IPS DF 6.9 (cell line): ENCODE measurements around the gene ATAD3C.
"Not testable (repeated sequence)": the region's sequence is repeated elsewhere in the genome, so short reads cannot be mapped to it uniquely, and the experiment has no call there.

ENCODE experiments used
- DNase-seq: peaks from one replicate; pipeline ENCODE4 v3.0.0-alpha.2; 2013; ENCODE audit warnings: low read depth, low spot score
- H3K27ac ChIP-seq: one replicate; pipeline ENCODE4 v1.5.1; 2013; ENCODE audit warnings: low read length, control low read depth
- H3K27me3 ChIP-seq: 2 replicates; pipeline ENCODE4 v1.6.1; 2013; ENCODE audit warnings: mild to moderate bottlenecking, low read length; ENCODE audit not compliant: control insufficient read depth, insufficient read depth
- H3K36me3 ChIP-seq: 2 replicates; pipeline ENCODE4 v1.6.1; 2013; ENCODE audit warnings: low read length; ENCODE audit not compliant: control insufficient read depth, insufficient read depth
- H3K4me1 ChIP-seq: 2 replicates; pipeline ENCODE4 v1.6.1; 2013; ENCODE audit warnings: low read length; ENCODE audit not compliant: control insufficient read depth, insufficient read depth
- H3K4me3 ChIP-seq: 2 replicates; pipeline ENCODE4 v1.5.1; 2013; ENCODE audit warnings: mild to moderate bottlenecking, low read length
- H3K9me3 ChIP-seq: 2 replicates; pipeline ENCODE4 v1.6.1; 2013; ENCODE audit warnings: low read length, inconsistent platforms; ENCODE audit not compliant: control insufficient read depth, insufficient read depth
- WGBS: extraction: QIAGEN DNeasy Blood & Tissue Kit; methylation state at CpG from one replicate; pipeline ENCODE4 v1.1.7; 2013; ENCODE audit warnings: mixed read lengths, missing lambda C conversion rate; ENCODE audit not compliant: insufficient read length, insufficient coverage; 5-methylcytosine and 5-hydroxymethylcytosine counted together

The ATAD3C gene

GRCh38 chr1:1490633-1491230 lies 41.2 kb downstream of the ATAD3C start:
- peaks cover 29% of the 10 kb centered on the region for H3K36me3 ChIP-seq
- H3K27ac ChIP-seq: no peak overlapping the region
- no CpG with 5 or more reads among the region's 25 CpGs for WGBS
- no peaks in the 10 kb centered on the region for H3K4me1 ChIP-seq
- no peaks in the 10 kb centered on the region for H3K9me3 ChIP-seq
- no peak overlapping the region for H3K4me3 ChIP-seq
- no peaks in the 10 kb centered on the region for H3K27me3 ChIP-seq
- no peak for DNase-seq

GRCh38 chr1:1491601-1492000 lies 42.1 kb downstream of the ATAD3C start:
- no peaks in the 10 kb centered on the region for H3K9me3 ChIP-seq
- no peak for DNase-seq
- H3K36me3 ChIP-seq: peaks cover 35% of the 10 kb centered on the region
- WGBS: no CpG with 5 or more reads among the region's 10 CpGs
- H3K4me3 ChIP-seq: no peak overlapping the region
- H3K27me3 ChIP-seq: no peaks in the 10 kb centered on the region
- H3K4me1 ChIP-seq: no peaks in the 10 kb centered on the region
- no peak overlapping the region for H3K27ac ChIP-seq

- no CpG with 5 or more reads among the region's 22 CpGs for WGBS
- H3K4me1 ChIP-seq, H3K4me3 ChIP-seq, H3K27ac ChIP-seq, DNase-seq, H3K27me3 ChIP-seq, H3K9me3 ChIP-seq: not testable (repeated sequence)
- H3K36me3 ChIP-seq: peaks cover 25% of the 10 kb centered on the region
These were observed 44.8 kb downstream of the ATAD3C start for GRCh38 chr1:1494311-1494710.

GRCh38 chr1:1495461-1495975 lies 46.0 kb downstream of the ATAD3C start:
- DNase-seq, H3K9me3 ChIP-seq, H3K27ac ChIP-seq, H3K4me1 ChIP-seq, H3K27me3 ChIP-seq, H3K4me3 ChIP-seq: not testable (repeated sequence)
- WGBS: no CpG with 5 or more reads among the region's 18 CpGs
- H3K36me3 ChIP-seq: peaks cover 18% of the 10 kb centered on the region

GRCh38 chr1:1504777-1505365 lies 55.4 kb downstream of the ATAD3C start:
- not testable (repeated sequence) for H3K36me3 ChIP-seq, H3K9me3 ChIP-seq, H3K4me3 ChIP-seq, H3K27ac ChIP-seq, H3K4me1 ChIP-seq, H3K27me3 ChIP-seq, DNase-seq
- no CpG with 5 or more reads among the region's 16 CpGs for whole genome bisulfite sequencing

GRCh38 chr1:1505366-1505798 lies 55.9 kb downstream of the ATAD3C start:
- H3K9me3 ChIP-seq, H3K36me3 ChIP-seq, H3K27me3 ChIP-seq, H3K4me3 ChIP-seq, DNase-seq, H3K27ac ChIP-seq, H3K4me1 ChIP-seq: not testable (repeated sequence)
- WGBS: no CpG with 5 or more reads among the region's 22 CpGs

GRCh38 chr1:1505801-1506200 lies 56.3 kb downstream of the ATAD3C start:
- not testable (repeated sequence) for DNase-seq, H3K4me1 ChIP-seq, H3K9me3 ChIP-seq, H3K36me3 ChIP-seq, H3K4me3 ChIP-seq, H3K27ac ChIP-seq, H3K27me3 ChIP-seq
- no CpG with 5 or more reads among the region's 5 CpGs for WGBS

- no peak for DNase-seq
These were observed 57.8 kb downstream of the ATAD3C start for GRCh38 chr1:1507305-1507704.

GRCh38 chr1:1508775-1509464 lies 59.4 kb downstream of the ATAD3C start:
- DNase-seq, H3K4me1 ChIP-seq, H3K36me3 ChIP-seq, H3K27ac ChIP-seq, H3K27me3 ChIP-seq, H3K4me3 ChIP-seq, H3K9me3 ChIP-seq: not testable (repeated sequence)
- no CpG with 5 or more reads among the region's 34 CpGs for WGBS

More at GRCh38 chr1:1507305-1507704, 57.8 kb downstream of the ATAD3C start:
- Histone ChIP-seq H3K4me1 (no peaks in the 10 kb centered on the region), H3K27ac (no peak overlapping the region), H3K4me3 (no peak overlapping the region), H3K27me3 (no peaks in the 10 kb centered on the region), H3K36me3 (no peaks in the 10 kb centered on the region), H3K9me3 (no peaks in the 10 kb centered on the region)
- WGBS: no CpG with 5 or more reads among the region's 4 CpGs

- H3K4me3 ChIP-seq, H3K4me1 ChIP-seq, H3K9me3 ChIP-seq, H3K36me3 ChIP-seq, H3K27me3 ChIP-seq, DNase-seq, H3K27ac ChIP-seq: not testable (repeated sequence)
- WGBS: no CpG with 5 or more reads among the region's 21 CpGs
These were observed 60.0 kb downstream of the ATAD3C start for GRCh38 chr1:1509465-1509850.
